Muscle layer of colon (tissue), 2 donors: ENCODE results near the gene MED17.

ENCODE experiments used
- H3K27ac ChIP-seq: one replicate; pipeline ENCODE4 v1.7.0; 2013; ENCODE audit warnings: low read depth, mild to moderate bottlenecking, low read length, moderate library complexity
- H3K27me3 ChIP-seq, 2 donors: one replicate each; pipeline ENCODE4 v1.7.0; 2013; ENCODE audit warnings: low read length in 2 of 2, mild to moderate bottlenecking in 2 of 2; ENCODE audit not compliant: insufficient read depth in 2 of 2, control insufficient read depth in 1 of 2
- H3K36me3 ChIP-seq: one replicate; pipeline ENCODE4 v1.7.0; 2013; ENCODE audit warnings: mild to moderate bottlenecking, low read length; ENCODE audit not compliant: insufficient read depth
- H3K4me1 ChIP-seq: one replicate; pipeline ENCODE4 v1.7.0; 2013; ENCODE audit warnings: mild to moderate bottlenecking, low read length; ENCODE audit not compliant: insufficient read depth
- H3K4me3 ChIP-seq, 2 donors: one replicate each; pipeline ENCODE4 v1.7.0; 2013; ENCODE audit warnings: low read length in 2 of 2, low read depth in 1 of 2, mild to moderate bottlenecking in 1 of 2, moderate library complexity in 1 of 2
- H3K9ac ChIP-seq: one replicate; pipeline ENCODE4 v1.7.0; 2013; ENCODE audit warnings: low read length
- H3K9me3 ChIP-seq: one replicate; pipeline ENCODE4 v1.7.0; 2013; ENCODE audit warnings: mild to moderate bottlenecking, low read length
- donor health status: abdominal sarcoma.
- donor health status: Adenocarcinoma of cecum.

Gene MED17

DNA sequence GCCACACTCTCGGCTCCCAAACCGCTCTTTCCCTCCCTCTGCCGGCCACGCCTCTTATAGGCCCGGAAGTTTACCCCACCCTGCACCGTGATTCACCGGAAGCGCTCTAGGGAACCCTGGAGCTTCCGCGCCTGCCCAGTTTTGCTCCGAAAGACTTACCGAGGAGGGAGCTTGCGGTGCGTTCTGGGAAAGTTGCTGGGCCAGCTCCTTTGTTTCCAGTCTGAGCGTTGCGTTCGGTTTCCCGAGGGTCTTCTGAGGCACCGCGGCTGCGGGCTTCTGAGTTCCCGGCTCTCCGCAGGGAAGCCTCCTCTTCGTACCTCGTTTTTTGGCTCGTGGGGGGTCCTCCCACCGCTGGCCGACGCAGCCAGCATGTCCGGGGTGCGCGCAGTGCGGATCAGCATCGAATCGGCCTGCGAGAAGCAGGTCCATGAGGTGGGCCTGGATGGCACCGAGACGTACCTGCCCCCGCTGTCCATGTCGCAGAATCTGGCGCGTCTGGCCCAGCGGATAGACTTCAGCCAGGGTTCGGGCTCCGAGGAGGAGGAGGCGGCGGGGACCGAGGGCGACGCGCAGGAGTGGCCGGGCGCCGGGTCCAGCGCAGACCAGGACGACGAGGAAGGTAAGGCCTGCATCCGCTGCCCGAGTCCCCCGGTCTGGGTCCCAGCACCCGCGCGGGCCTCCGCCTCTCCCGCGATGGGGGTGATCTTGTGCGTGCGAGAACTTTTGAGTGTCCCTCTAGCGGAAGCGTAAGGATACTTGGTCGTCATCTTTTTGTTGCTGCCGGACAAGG lies at the start of gene MED17:
MED17 (plus strand) TSS at position 138 of the 790 bp plus-strand sequence; CDS start at position 370, 232 bp downstream.
- Histone ChIP-seq H3K9me3 (no peaks in the 10 kb centered on the region), H3K9ac (peak within 1 kb of the TSS; percentile 78), H3K27ac (peak within 1 kb of the TSS; percentile 95), H3K4me1 (peaks cover 24% of the 10 kb centered on the region), H3K4me3 (peak within 1 kb of the TSS; percentile 59 to 84), H3K36me3 (peaks cover 8% of the 10 kb centered on the region), H3K27me3 (no peaks in the 10 kb centered on the region)

- Histone ChIP-seq H3K4me1 (peaks cover 16% of the 10 kb centered on the region), H3K36me3 (peaks cover 84% of the 10 kb centered on the region)
Observed at GRCh38 chr11:93734427-93735222, 49.5 kb upstream of the MED17 start.

DNA sequence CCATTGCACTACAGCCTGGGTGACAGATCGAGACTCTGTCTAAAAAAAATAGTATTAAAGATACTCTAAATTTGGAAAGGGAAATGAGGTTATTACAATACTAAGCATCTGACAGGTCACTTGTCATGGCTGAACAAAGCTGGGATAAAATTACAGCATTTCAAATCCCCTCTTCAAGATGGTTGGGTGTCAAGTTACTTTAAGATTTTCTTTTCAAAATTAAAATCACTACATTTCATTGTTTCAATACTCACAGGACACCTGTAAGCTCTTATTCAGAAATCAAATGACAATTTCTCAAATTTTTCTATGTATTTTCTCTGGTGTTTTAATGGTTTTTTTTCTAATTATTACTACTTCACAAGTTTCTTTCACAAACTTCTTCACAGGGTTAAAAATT lies 48.5 kb upstream of the MED17 start:
- no peak overlapping the region for H3K9ac ChIP-seq
- H3K9me3 ChIP-seq: no peaks in the 10 kb centered on the region
- peaks cover 24% of the 10 kb centered on the region for H3K4me1 ChIP-seq
- no peaks in the 10 kb centered on the region for H3K27me3 ChIP-seq
- H3K4me3 ChIP-seq: no peak overlapping the region
- H3K27ac ChIP-seq: no peak overlapping the region
- H3K36me3 ChIP-seq: peaks cover 76% of the 10 kb centered on the region

More at GRCh38 chr11:93734427-93735222, 49.5 kb upstream of the MED17 start:
- Histone ChIP-seq H3K27ac (no peak overlapping the region), H3K9ac (no peak overlapping the region), H3K9me3 (no peaks in the 10 kb centered on the region), H3K27me3 (no peaks in the 10 kb centered on the region), H3K4me3 (no peak overlapping the region)

DNA sequence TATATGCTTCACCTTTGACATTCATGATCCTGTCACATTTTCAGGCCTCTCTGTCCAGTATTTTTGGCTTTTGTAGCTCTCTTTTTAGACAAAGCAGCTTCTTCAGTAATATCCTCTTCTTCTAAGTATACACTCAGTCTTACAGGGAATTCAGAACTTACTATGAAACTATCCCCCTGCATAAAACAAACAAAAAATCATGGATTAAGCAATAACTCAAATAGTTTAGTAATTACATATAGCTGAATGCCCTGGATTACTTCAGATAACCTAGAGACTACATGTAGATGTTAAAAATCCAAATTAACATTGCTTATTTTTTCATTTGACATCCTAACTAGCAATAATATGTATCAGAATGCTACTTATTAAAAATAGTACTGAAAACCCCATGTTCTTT lies 48.0 kb upstream of the MED17 start:
- no peak overlapping the region for H3K27ac ChIP-seq
- H3K4me1 ChIP-seq: peaks cover 24% of the 10 kb centered on the region
- no peaks in the 10 kb centered on the region for H3K9me3 ChIP-seq
- no peak overlapping the region for H3K4me3 ChIP-seq
- no peak overlapping the region for H3K9ac ChIP-seq
- peaks cover 72% of the 10 kb centered on the region for H3K36me3 ChIP-seq
- no peaks in the 10 kb centered on the region for H3K27me3 ChIP-seq

- Histone ChIP-seq H3K4me1 (peaks cover 32% of the 10 kb centered on the region), H3K4me3 (no peak overlapping the region), H3K9me3 (no peaks in the 10 kb centered on the region), H3K27ac (no peak overlapping the region), H3K27me3 (no peaks in the 10 kb centered on the region), H3K9ac (no peak overlapping the region), H3K36me3 (peaks cover 54% of the 10 kb centered on the region)
Observed at GRCh38 chr11:93737904-93738612, 46.0 kb upstream of the MED17 start.

DNA sequence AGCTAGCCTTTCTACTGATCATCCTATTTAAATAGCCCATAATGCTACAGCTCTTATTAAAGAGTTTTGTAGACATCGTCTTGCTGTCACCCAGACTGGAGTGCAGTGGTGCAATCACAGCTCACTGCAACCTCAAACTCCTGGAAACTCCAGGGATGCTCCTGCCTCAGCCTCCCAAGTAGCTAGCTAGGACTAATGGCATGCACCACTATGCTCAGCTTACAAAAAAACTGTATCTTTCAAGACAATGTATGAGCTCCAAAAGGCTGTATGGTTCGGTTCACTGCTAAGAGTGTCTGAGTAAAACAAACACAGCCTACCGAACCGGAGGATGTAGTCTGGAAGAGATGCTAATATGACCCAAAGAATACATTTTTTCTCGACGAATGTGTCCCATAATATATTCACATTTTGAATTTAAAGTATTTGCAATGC lies 45.4 kb upstream of the MED17 start:
- Histone ChIP-seq H3K9ac (no peak overlapping the region), H3K9me3 (no peaks in the 10 kb centered on the region), H3K27ac (no peak overlapping the region), H3K4me1 (peaks cover 32% of the 10 kb centered on the region), H3K4me3 (no peak overlapping the region), H3K36me3 (peaks cover 50% of the 10 kb centered on the region), H3K27me3 (no peaks in the 10 kb centered on the region)

GRCh38 chr11:93740031-93740729 lies 43.9 kb upstream of the MED17 start:
- no peaks in the 10 kb centered on the region for H3K9me3 ChIP-seq
- peak overlapping the region; percentile 85 for H3K9ac ChIP-seq
- H3K4me1 ChIP-seq: peaks cover 32% of the 10 kb centered on the region
- no peak overlapping the region for H3K27ac ChIP-seq
- H3K4me3 ChIP-seq: peak overlapping the region; percentile 49 to 87
- peaks cover 37% of the 10 kb centered on the region for H3K36me3 ChIP-seq
- no peaks in the 10 kb centered on the region for H3K27me3 ChIP-seq

- Histone ChIP-seq H3K27ac (peak overlapping the region; percentile 91), H3K4me3 (peak overlapping the region; percentile 49 to 87), H3K4me1 (peaks cover 32% of the 10 kb centered on the region), H3K9me3 (no peaks in the 10 kb centered on the region), H3K36me3 (peaks cover 32% of the 10 kb centered on the region), H3K9ac (peak overlapping the region; percentile 85), H3K27me3 (no peaks in the 10 kb centered on the region)
Observed at GRCh38 chr11:93740730-93741093, 43.4 kb upstream of the MED17 start.

GRCh38 chr11:93741094-93741881 lies 42.8 kb upstream of the MED17 start, which contains the start of the genes C11orf54 and TAF1D:
Gene C11orf54 (plus strand): TSS chr11:93741672. CDS start chr11:93747394, 5,722 bp downstream.
Gene TAF1D (minus strand): TSS chr11:93741495. CDS start chr11:93739304, 2,191 bp downstream.
- H3K4me3 ChIP-seq: peak within 1 kb of the TSS; percentile 84 to 87
- H3K4me1 ChIP-seq: peaks cover 32% of the 10 kb centered on the region
- H3K27ac ChIP-seq: peak within 1 kb of the TSS; percentile 91
- H3K9ac ChIP-seq: peak within 1 kb of the TSS; percentile 85
- H3K27me3 ChIP-seq: no peaks in the 10 kb centered on the region
- H3K36me3 ChIP-seq: peaks cover 26% of the 10 kb centered on the region
- no peaks in the 10 kb centered on the region for H3K9me3 ChIP-seq

DNA sequence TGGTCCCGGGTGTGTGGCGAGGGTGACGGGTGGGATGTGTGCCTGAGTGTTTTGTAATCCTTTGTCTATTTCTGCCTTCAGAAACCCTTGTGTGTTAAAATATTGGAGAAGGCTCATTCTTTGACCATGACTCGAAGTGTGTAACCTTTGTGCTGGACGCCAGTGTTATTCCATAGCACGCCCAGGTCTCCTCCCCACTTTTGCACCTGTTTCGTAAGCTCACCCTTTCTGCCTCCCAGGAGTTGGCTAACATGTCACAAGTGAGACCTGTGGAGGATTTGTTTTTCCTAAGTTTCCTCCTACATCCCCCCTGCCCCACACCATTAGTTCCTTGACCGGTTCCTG lies 42.2 kb upstream of the MED17 start:
- Histone ChIP-seq H3K27me3 (no peaks in the 10 kb centered on the region), H3K4me1 (peaks cover 32% of the 10 kb centered on the region), H3K36me3 (peaks cover 21% of the 10 kb centered on the region), H3K4me3 (peak overlapping the region; percentile 84 to 87), H3K27ac (peak overlapping the region; percentile 91), H3K9ac (peak overlapping the region; percentile 85), H3K9me3 (no peaks in the 10 kb centered on the region)
